Dendritic cell treated with granulocyte-macrophage colony-stimulating factor and Interleukin-4, amounts not matched to agents 40 ng/mL and 50 ng/mL, for 4 days (primary cell): ENCODE measurements around the gene DOCK1.
"Not testable (repeated sequence)": the region's sequence is repeated elsewhere in the genome, so short reads cannot be mapped to it uniquely, and the experiment has no call there.

Experiments used
- H3K27ac Mint-ChIP-seq: one replicate; pipeline ENCODE4 v1.8.0; 2022; ENCODE audit warnings: mild to moderate bottlenecking, mixed read lengths
- H3K27me3 Mint-ChIP-seq: one replicate; pipeline ENCODE4 v1.8.0; 2022; ENCODE audit warnings: mild to moderate bottlenecking, mixed read lengths
- H3K36me3 Mint-ChIP-seq: one replicate; pipeline ENCODE4 v1.8.0; 2022; ENCODE audit warnings: low read depth, mixed read lengths
- H3K4me1 Mint-ChIP-seq: one replicate; pipeline ENCODE4 v1.8.0; 2022; ENCODE audit warnings: low read depth, mixed read lengths
- H3K4me3 Mint-ChIP-seq: one replicate; pipeline ENCODE4 v1.8.0; 2022; ENCODE audit warnings: mild to moderate bottlenecking, moderate library complexity, mixed read lengths
- H3K9me3 Mint-ChIP-seq: one replicate; pipeline ENCODE4 v1.8.0; 2022; ENCODE audit warnings: mixed read lengths
- intact Hi-C: fragments of 100-400 bp; cut with micrococcal nuclease; formaldehyde crosslinking; loops from one replicate; pipeline ENCODE4 v1.15.0; 2022

Gene DOCK1

DNA sequence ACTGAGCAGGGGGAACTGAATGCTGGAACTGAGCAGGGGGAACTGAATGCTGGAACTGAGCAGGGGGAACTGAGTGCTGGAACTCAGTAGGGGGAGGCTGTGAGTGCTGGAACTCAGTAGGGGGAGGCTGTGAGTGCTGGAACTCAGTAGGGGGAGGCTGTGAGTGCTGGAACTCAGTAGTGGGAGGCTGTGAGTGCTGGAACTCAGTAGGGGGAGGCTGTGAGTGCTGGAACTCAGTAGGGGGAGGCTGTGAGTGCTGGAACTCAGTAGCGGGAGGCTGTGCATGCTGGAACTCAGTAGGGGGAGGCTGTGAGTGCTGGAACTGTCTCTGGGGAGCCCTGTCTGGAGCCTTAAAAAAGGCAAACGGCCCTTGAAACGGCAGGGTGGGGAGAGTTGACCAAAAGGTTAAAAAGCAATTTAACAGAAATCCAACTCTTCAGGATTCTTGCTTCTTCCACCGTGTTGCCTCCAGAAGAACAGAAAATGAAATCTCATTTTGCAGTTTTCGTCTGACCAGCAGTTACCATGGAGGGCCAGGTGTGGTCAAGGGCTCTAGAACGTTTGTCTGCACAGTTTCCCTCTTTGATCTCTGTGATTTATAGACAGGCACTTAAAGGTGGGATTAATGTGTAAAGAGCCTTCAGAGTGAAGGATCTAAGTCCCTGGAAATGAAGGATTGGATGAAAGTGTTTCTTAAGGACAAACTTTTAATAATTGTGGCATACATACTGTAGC is 19.1 kb downstream of the DOCK1 start:
- Mint-ChIP-seq H3K27ac (no peak overlapping the region), H3K36me3 (peaks cover 9% of the 10 kb centered on the region), H3K9me3 (no peaks in the 10 kb centered on the region), H3K4me3 (no peak overlapping the region), H3K4me1 (no peaks in the 10 kb centered on the region), H3K27me3 (no peaks in the 10 kb centered on the region)
- intact Hi-C loops = no loop called here

- no peak overlapping the region for H3K27ac Mint-ChIP-seq
- intact Hi-C loops = no loop called here
- H3K27me3 Mint-ChIP-seq = no peaks in the 10 kb centered on the region
- peaks cover 9% of the 10 kb centered on the region for H3K36me3 Mint-ChIP-seq
- H3K4me1 Mint-ChIP-seq = no peaks in the 10 kb centered on the region
- no peaks in the 10 kb centered on the region for H3K9me3 Mint-ChIP-seq
- H3K4me3 Mint-ChIP-seq = no peak overlapping the region
These were observed 19.7 kb downstream of the DOCK1 start for GRCh38 chr10:126924915-126925300.

GRCh38 chr10:126926568-126926967 is 21.3 kb downstream of the DOCK1 start:
- Mint-ChIP-seq H3K27ac (no peak overlapping the region), H3K9me3 (no peaks in the 10 kb centered on the region), H3K4me3 (no peak overlapping the region), H3K27me3 (no peaks in the 10 kb centered on the region), H3K36me3 (peaks cover 9% of the 10 kb centered on the region), H3K4me1 (no peaks in the 10 kb centered on the region)
- intact Hi-C loops = no loop called here

DNA sequence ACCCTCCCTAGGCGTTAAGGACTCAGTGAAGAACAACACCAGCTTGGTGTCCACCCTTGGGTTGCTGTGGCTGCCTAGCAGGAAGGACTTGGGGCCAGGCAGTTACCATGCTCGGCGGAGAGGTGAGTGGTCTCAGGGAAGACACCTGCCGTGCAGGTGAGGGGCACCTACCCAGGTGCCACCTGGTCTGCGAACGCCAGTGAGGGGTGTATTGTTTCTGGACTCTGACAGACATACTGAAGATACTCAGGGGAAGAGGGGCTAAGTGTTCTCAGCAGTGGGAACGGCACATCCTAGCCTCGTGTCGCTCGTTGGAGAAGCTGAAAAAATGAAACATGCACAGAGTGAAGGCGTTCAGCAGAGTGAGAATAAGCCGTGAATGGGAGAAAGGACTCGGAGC is 22.6 kb downstream of the DOCK1 start:
- Mint-ChIP-seq H3K36me3 (peaks cover 9% of the 10 kb centered on the region), H3K9me3 (no peaks in the 10 kb centered on the region), H3K27ac (no peak overlapping the region), H3K4me1 (no peaks in the 10 kb centered on the region), H3K4me3 (no peak overlapping the region), H3K27me3 (no peaks in the 10 kb centered on the region)
- intact Hi-C loops = no loop called here

GRCh38 chr10:126928274-126928673 is 23.0 kb downstream of the DOCK1 start:
- Mint-ChIP-seq H3K4me1 (no peaks in the 10 kb centered on the region), H3K9me3 (no peaks in the 10 kb centered on the region), H3K4me3 (no peak overlapping the region), H3K27me3 (no peaks in the 10 kb centered on the region), H3K27ac (no peak overlapping the region), H3K36me3 (peaks cover 9% of the 10 kb centered on the region)
- intact Hi-C loops = no loop called here

DNA sequence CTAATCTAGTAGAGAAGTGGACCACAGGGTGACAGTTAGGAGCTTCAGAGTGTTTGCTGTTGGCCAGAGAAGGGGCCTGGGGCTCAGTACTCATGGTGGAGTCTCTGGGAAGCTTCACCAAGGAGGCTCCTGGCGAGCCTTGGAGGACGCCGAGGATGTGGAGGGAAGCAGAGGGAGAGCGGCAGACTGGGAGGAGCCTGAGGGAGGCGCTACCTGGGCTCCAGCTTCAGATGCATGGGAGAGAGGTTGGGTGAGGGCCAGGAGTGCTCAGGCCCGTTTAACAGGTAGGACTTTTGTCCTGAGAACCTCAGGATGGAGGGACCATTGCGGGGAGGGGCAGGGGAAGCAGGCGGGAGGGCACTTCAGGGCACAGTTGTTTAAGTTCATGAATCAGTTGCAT is 24.2 kb downstream of the DOCK1 start:
- Mint-ChIP-seq H3K27me3 (no peaks in the 10 kb centered on the region), H3K9me3 (no peaks in the 10 kb centered on the region), H3K27ac (no peak overlapping the region), H3K36me3 (peaks cover 9% of the 10 kb centered on the region), H3K4me1 (no peaks in the 10 kb centered on the region), H3K4me3 (no peak overlapping the region)
- intact Hi-C loops = no loop called here

GRCh38 chr10:126930131-126930882 is 25.1 kb downstream of the DOCK1 start:
- Mint-ChIP-seq H3K4me1 (no peaks in the 10 kb centered on the region), H3K9me3 (no peaks in the 10 kb centered on the region), H3K36me3 (peaks cover 9% of the 10 kb centered on the region), H3K4me3 (no peak overlapping the region), H3K27ac (no peak overlapping the region), H3K27me3 (no peaks in the 10 kb centered on the region)
- intact Hi-C loops = no loop called here

GRCh38 chr10:126930883-126931503 is 25.8 kb downstream of the DOCK1 start:
- intact Hi-C loops = no loop called here
- no peaks in the 10 kb centered on the region for H3K4me1 Mint-ChIP-seq
- H3K27ac Mint-ChIP-seq = no peak overlapping the region
- H3K27me3 Mint-ChIP-seq = no peaks in the 10 kb centered on the region
- no peaks in the 10 kb centered on the region for H3K9me3 Mint-ChIP-seq
- H3K36me3 Mint-ChIP-seq = peaks cover 9% of the 10 kb centered on the region
- no peak overlapping the region for H3K4me3 Mint-ChIP-seq

GRCh38 chr10:126931544-126931943 is 26.3 kb downstream of the DOCK1 start:
- intact Hi-C loops = no loop called here

DNA sequence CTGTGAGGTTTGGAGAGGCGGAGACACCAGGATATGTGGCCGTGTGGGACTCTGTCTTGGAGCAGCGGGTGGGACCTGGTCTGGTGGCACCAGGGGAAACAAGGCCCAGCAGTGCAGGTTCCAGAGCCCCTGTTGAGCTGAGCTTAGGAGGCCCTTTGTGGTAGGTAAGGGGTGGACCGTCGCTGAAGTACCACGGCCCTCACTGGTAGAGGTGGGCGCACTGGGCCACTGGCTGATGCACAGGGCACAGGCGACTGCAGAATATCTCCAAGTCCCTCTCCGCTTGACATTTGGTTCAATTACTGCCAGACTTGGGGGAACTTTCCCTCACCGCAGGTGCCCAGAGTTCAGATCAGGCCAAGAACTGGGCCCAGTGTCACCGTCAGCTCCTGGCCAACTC is 27.3 kb downstream of the DOCK1 start:
- peaks cover 6% of the 10 kb centered on the region for H3K36me3 Mint-ChIP-seq
- peaks cover 2% of the 10 kb centered on the region for H3K9me3 Mint-ChIP-seq
- intact Hi-C loops = no loop called here
- no peak overlapping the region for H3K4me3 Mint-ChIP-seq
- H3K27ac Mint-ChIP-seq = no peak overlapping the region
- no peaks in the 10 kb centered on the region for H3K27me3 Mint-ChIP-seq
- no peaks in the 10 kb centered on the region for H3K4me1 Mint-ChIP-seq

More at GRCh38 chr10:126931544-126931943, 26.3 kb downstream of the DOCK1 start:
- Mint-ChIP-seq H3K4me1 (no peaks in the 10 kb centered on the region), H3K27ac (no peak overlapping the region), H3K36me3 (peaks cover 9% of the 10 kb centered on the region), H3K4me3 (no peak overlapping the region), H3K27me3 (no peaks in the 10 kb centered on the region), H3K9me3 (no peaks in the 10 kb centered on the region)

- Mint-ChIP-seq H3K9me3 (peaks cover 8% of the 10 kb centered on the region), H3K36me3 (no peaks in the 10 kb centered on the region), H3K4me3 (no peak overlapping the region), H3K27ac (no peak overlapping the region), H3K4me1 (no peaks in the 10 kb centered on the region), H3K27me3 (no peaks in the 10 kb centered on the region)
- intact Hi-C loops = no loop called here
These were observed 27.9 kb downstream of the DOCK1 start for GRCh38 chr10:126933116-126933515.

- intact Hi-C loops = no loop called here
- Mint-ChIP-seq H3K27ac (no peak overlapping the region), H3K9me3 (peaks cover 16% of the 10 kb centered on the region), H3K4me3 (no peak overlapping the region), H3K36me3 (peaks cover 5% of the 10 kb centered on the region), H3K27me3 (no peaks in the 10 kb centered on the region), H3K4me1 (no peaks in the 10 kb centered on the region)
These were observed 30.2 kb downstream of the DOCK1 start for GRCh38 chr10:126935263-126935946.

DNA sequence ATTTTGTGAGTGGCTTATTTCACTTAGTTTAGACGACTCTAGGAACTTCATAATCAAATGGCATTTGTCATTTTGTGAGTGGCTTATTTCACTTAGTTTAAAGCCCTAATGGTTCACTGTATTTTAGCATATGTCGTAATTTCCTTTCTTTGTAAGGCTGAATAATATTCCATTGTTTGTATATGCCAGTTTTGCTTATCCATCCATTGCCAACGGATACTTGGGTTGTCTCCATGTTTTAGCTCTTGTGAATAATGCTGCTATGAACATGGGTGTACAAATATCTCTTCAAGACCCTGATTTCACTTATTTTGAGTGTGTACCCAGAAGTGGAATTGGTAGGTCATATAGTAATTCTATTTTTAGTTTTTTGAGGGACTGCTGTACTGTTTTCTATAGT is 31.8 kb downstream of the DOCK1 start:
- Mint-ChIP-seq H3K9me3 (peaks cover 16% of the 10 kb centered on the region), H3K4me3 (no peak overlapping the region), H3K27me3 (no peaks in the 10 kb centered on the region), H3K27ac (no peak overlapping the region), H3K4me1 (no peaks in the 10 kb centered on the region), H3K36me3 (peaks cover 5% of the 10 kb centered on the region)
- intact Hi-C loops = no loop called here

- H3K4me3 Mint-ChIP-seq, H3K36me3 Mint-ChIP-seq, H3K4me1 Mint-ChIP-seq, H3K27me3 Mint-ChIP-seq, H3K27ac Mint-ChIP-seq, intact Hi-C loops: not testable (repeated sequence)
- H3K9me3 Mint-ChIP-seq = peaks cover 16% of the 10 kb centered on the region
These were observed 32.9 kb downstream of the DOCK1 start for GRCh38 chr10:126938121-126938520.
